GM18951 (cell line): ENCODE data around the gene ATXN1.
"Not testable (repeated sequence)": the region's sequence is repeated elsewhere in the genome, so short reads cannot be mapped to it uniquely, and the experiment has no call there.

Experiments
- POLR2A ChIP-seq: IDR thresholded peaks from 4 replicates; pipeline ENCODE4 v1.6.1; 2011; ENCODE audit warnings: mild to moderate bottlenecking; ENCODE audit not compliant: insufficient read length, insufficient read depth; ENCODE audit errors: extremely low read depth
- in situ Hi-C: fragments of 300-500 bp; cut with MboI; formaldehyde crosslinking; loops from one replicate; pipeline ENCODE4 v1.12.0; 2022; ENCODE audit warnings: low sequenced_read_pairs, mixed read lengths, inconsistent platforms; ENCODE audit not compliant: unreplicated experiment

ATXN1 gene

GRCh38 chr6:16409531-16410441 lies 351.5 kb downstream of the ATXN1 start:
- TF ChIP-seq POLR2A, result no peak
- in situ Hi-C loops, result no loop called here

DNA sequence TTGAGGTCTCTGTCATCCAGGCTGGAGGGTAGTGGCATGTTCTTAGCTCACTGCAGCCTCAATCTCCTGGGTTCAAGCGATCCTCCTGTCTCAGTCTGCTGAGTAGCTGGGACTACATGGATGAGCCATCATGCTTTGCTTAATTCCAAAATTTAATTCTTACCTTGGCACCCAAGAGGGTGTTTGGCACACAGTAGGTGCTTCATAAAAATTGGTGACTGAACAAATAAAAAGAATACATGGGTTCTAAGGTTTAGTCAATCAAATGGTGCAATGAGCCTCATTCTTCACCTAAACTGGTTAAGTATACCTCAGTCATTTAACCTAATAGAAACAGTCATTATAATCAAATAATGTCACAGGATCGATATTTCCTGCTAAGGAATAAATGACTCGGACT lies 352.5 kb downstream of the ATXN1 start:
- in situ Hi-C loops, result no loop called here
- no peak for TF ChIP-seq POLR2A

- TF ChIP-seq POLR2A, result no peak
- in situ Hi-C loops, result no loop called here
Observed at GRCh38 chr6:16406966-16407365, 354.3 kb downstream of the ATXN1 start.

- in situ Hi-C loops, result not testable (repeated sequence)
Observed at GRCh38 chr6:16406538-16406937, 354.7 kb downstream of the ATXN1 start.

- in situ Hi-C loops, result no loop called here
- no peak for TF ChIP-seq POLR2A
Observed at GRCh38 chr6:16405375-16405774, 355.9 kb downstream of the ATXN1 start.

GRCh38 chr6:16404456-16404855 lies 356.8 kb downstream of the ATXN1 start:
- TF ChIP-seq POLR2A, result no peak
- in situ Hi-C loops, result no loop called here

GRCh38 chr6:16403831-16404230 lies 357.4 kb downstream of the ATXN1 start:
- in situ Hi-C loops, result no loop called here
- TF ChIP-seq POLR2A, result no peak

DNA sequence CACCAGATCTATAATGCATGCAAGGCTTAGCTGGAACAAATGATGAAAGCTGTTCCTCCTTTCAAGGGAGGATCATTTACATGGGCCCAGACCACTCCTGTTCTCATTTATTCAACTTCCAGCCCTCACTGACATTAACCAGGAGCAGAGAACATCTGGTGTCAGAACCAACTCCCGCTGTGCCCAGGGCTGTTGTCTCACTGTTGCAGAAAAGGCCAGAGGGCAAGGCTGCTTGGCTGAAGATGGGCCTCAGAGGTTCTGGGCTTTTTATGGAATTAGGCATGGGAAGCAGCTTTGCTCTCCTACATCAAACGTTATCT lies 358.7 kb downstream of the ATXN1 start:
- in situ Hi-C loops, result no loop called here
- TF ChIP-seq POLR2A, result no peak

- in situ Hi-C loops, result no loop called here
- no peak for TF ChIP-seq POLR2A
Observed at GRCh38 chr6:16400248-16400760, 361.0 kb downstream of the ATXN1 start.

DNA sequence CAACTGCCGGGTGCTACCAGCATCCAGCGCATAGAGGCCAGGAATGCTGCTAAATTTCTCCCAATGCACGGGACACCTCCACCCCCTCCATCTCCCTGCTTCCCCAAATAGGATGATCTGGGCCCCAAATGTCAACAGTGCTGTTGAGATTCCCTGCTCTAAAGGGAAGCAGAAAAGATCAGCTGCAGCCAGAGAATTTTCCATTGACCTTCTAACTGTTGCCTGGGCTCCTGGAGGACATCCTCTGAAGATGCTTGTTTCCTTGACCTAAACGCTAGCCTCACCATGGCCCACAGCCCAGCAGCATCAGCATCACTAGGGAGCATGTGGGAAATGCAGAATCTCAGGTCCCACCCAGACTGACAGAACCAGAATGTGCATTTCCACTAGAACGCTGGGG lies 361.6 kb downstream of the ATXN1 start:
- in situ Hi-C loops, result no loop called here
- no peak for TF ChIP-seq POLR2A

DNA sequence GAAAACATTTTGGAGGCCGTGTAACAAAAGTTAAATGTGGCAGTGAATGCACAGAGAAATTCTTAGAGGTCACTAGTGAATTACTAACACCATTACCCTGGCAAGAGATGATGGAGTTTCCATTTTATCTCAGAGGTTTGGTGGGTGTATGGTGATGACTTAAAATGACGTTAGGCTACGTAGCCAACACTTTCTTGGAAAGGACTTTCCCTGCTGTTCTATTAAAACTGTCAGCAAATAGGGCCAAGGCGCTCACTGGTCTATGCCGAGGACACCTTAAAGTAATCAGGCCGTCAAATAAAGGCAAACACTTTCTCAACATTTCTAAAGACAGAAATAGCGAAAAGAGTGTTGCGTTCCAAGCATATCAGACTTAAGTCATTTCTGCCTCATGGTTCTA lies 362.1 kb downstream of the ATXN1 start:
- in situ Hi-C loops, result no loop called here
- no peak for TF ChIP-seq POLR2A

DNA sequence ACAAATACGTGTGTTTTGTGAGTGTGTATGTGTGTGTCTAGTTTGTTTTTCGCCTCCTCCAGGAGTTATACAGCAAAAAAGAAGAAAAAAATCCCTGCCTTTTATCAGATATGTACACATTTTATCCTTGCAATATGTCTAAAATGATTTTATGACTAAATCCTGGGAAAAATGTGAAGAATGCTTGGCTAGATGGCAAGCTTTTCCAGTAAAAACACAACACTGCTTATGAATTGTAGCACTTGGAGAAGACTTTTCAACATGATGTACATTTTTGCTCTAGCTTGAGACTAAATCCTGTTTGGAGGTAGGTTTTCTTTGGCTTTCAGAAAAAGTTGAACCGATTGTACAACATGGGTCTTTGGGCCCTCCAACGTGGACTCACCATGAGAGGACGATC lies 362.7 kb downstream of the ATXN1 start:
- TF ChIP-seq POLR2A, result no peak
- in situ Hi-C loops, result no loop called here

- TF ChIP-seq POLR2A, result no peak
- in situ Hi-C loops, result no loop called here
Observed at GRCh38 chr6:16397623-16398022, 363.6 kb downstream of the ATXN1 start.

GRCh38 chr6:16396497-16397319 lies 364.6 kb downstream of the ATXN1 start:
- in situ Hi-C loops, result no loop called here
- no peak for TF ChIP-seq POLR2A
